Measurements from ENCODE around the gene ENO2. TPM values are rescaled to one million over a fixed set of nuclear protein-coding genes. Genes with fewer than 3 reads are reported as not detected.

ENO2 gene
- total RNA-seq, 1 experiment from 2014 or later = 33.5 TPM

DNA sequence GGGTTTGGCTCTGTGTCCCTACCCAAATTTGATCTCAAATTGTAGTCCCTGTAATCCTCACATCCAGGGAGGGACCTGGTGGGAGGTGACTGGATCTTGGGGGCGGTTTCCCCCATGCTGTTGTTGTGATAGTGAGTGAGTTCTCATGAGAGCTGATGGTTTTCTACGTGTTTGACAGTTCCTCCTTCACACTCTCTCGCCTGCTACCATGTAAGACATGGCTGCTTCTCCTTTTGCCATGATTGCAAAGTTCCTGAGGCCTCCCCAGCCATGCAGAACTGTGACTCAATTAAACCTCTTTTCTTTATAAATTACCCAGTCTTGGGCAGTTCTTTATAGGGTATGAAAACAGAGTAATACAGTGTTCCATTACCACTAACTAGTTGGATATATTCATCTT lies 20.1 kb upstream of the ENO2 start:
- BruUV-seq (replicated peaks) = no TSS peak

DNA sequence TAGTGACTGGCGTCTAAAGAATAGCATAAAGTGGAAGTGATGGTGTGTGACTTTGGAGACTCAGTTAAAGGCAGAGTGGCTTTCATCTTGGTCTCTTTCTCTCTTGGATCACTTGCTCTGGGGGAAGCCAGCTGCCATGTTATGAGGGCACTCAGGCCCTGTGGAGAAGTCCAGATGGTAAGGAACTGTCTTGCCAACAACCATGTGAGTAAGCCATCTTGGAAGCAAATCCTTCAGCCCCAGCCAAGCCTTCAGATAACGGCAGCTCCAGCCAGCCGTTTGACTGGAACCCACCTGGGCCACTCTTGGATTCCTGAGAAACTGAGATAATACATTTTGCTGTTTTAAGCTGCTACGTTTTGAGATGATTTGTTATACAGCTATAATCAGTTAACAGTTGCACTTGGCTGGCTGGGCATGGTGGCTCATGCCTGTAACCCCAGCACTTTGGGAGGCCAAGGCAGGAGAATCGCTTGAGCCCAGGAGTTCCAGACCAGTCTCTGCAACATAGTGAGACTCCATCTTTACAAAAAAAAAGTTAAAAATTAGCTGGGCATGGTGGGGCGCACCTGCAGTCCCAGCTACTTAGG lies 17.4 kb upstream of the ENO2 start:
- intact Hi-C loops (cut with micrococcal nuclease; ENCODE audit: unreplicated experiment) (no loop called here), in situ Hi-C loops (cut with HindIII; ENCODE audit: low pct_unique_long_range_greater_than_20kb, low sequenced_read_pairs) (no loop called here)
- Histone ChIP-seq H3K4me3 (ENCODE audit: low read depth in 2 of 2, low read length in 2 of 2) (no peak overlapping the region), H3K36me3 (ENCODE audit: control insufficient read depth, insufficient read depth, low read length) (no peaks in the 10 kb centered on the region), H3K9me3 (ENCODE audit: control insufficient read depth, insufficient read depth, low read depth, low read length) (no peaks in the 10 kb centered on the region), H3K4me1 (ENCODE audit: control insufficient read depth, insufficient read depth, low read length) (no peaks in the 10 kb centered on the region; the same call in 1 of the 2 replicates), H3K27ac (ENCODE audit: low read length) (no peak overlapping the region), H3K27me3 (ENCODE audit: control insufficient read depth, insufficient read depth, low read length) (no peaks in the 10 kb centered on the region)
- TF ChIP-seq, protein P1, sequence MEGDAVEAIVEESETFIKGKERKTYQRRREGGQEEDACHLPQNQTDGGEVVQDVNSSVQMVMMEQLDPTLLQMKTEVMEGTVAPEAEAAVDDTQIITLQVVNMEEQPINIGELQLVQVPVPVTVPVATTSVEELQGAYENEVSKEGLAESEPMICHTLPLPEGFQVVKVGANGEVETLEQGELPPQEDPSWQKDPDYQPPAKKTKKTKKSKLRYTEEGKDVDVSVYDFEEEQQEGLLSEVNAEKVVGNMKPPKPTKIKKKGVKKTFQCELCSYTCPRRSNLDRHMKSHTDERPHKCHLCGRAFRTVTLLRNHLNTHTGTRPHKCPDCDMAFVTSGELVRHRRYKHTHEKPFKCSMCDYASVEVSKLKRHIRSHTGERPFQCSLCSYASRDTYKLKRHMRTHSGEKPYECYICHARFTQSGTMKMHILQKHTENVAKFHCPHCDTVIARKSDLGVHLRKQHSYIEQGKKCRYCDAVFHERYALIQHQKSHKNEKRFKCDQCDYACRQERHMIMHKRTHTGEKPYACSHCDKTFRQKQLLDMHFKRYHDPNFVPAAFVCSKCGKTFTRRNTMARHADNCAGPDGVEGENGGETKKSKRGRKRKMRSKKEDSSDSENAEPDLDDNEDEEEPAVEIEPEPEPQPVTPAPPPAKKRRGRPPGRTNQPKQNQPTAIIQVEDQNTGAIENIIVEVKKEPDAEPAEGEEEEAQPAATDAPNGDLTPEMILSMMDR (IDR thresholded peaks at IDR 0.05) = no peak
- no peak for TF ChIP-seq SIN3A (IDR thresholded peaks at IDR 0.05; ENCODE audit: borderline replicate concordance, insufficient read depth, low read depth, low read length)
- TF ChIP-seq TCF7L2 (IDR thresholded peaks at IDR 0.05; ENCODE audit: low read depth, low read length) = no peak
- TF ChIP-seq, protein P2, sequence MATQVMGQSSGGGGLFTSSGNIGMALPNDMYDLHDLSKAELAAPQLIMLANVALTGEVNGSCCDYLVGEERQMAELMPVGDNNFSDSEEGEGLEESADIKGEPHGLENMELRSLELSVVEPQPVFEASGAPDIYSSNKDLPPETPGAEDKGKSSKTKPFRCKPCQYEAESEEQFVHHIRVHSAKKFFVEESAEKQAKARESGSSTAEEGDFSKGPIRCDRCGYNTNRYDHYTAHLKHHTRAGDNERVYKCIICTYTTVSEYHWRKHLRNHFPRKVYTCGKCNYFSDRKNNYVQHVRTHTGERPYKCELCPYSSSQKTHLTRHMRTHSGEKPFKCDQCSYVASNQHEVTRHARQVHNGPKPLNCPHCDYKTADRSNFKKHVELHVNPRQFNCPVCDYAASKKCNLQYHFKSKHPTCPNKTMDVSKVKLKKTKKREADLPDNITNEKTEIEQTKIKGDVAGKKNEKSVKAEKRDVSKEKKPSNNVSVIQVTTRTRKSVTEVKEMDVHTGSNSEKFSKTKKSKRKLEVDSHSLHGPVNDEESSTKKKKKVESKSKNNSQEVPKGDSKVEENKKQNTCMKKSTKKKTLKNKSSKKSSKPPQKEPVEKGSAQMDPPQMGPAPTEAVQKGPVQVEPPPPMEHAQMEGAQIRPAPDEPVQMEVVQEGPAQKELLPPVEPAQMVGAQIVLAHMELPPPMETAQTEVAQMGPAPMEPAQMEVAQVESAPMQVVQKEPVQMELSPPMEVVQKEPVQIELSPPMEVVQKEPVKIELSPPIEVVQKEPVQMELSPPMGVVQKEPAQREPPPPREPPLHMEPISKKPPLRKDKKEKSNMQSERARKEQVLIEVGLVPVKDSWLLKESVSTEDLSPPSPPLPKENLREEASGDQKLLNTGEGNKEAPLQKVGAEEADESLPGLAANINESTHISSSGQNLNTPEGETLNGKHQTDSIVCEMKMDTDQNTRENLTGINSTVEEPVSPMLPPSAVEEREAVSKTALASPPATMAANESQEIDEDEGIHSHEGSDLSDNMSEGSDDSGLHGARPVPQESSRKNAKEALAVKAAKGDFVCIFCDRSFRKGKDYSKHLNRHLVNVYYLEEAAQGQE (IDR thresholded peaks at IDR 0.05; ENCODE audit: insufficient read depth in 1 of 2, low read depth in 2 of 2, low read length in 1 of 2) = no peak
- TF ChIP-seq POLR2AphosphoS5 (IDR thresholded peaks at IDR 0.05; ENCODE audit: low read depth, low read length) = no peak
- POLR2A ChIA-PET = no interaction called here
- no TSS peak for BruUV-seq (replicated peaks)
- DNase-seq (ENCODE audit: low read depth, low spot score) (no peak), ATAC-seq (no peak)
- CTCF ChIA-PET = no interaction called here

More for the DNA sequence above, 20.1 kb upstream of the ENO2 start:
- TF ChIP-seq, protein P1 (IDR thresholded peaks at IDR 0.05) = no peak
- TF ChIP-seq TCF7L2 (IDR thresholded peaks at IDR 0.05; ENCODE audit: low read depth, low read length) = no peak
- H3K36me3 ChIP-seq (ENCODE audit: control insufficient read depth, insufficient read depth, low read length) = no peaks in the 10 kb centered on the region
- intact Hi-C loops (cut with micrococcal nuclease; ENCODE audit: unreplicated experiment) (no loop called here), in situ Hi-C loops (cut with HindIII; ENCODE audit: low pct_unique_long_range_greater_than_20kb, low sequenced_read_pairs) (no loop called here)
- no peaks in the 10 kb centered on the region for H3K27me3 ChIP-seq (ENCODE audit: control insufficient read depth, insufficient read depth, low read length)
- no peak overlapping the region for H3K4me3 ChIP-seq (ENCODE audit: low read depth in 2 of 2, low read length in 2 of 2)
- no peak overlapping the region for H3K27ac ChIP-seq (ENCODE audit: low read length)
- POLR2A ChIA-PET = interaction anchor here (0.7 kb wide), 1 partner anchor 23 kb away, joined by 8 read pairs; no protein-coding TSS in a partner anchor
- DNase-seq (ENCODE audit: low read depth, low spot score) = no peak
- 0 out of 2 replicates have a peak, but pooled peaks cover 4% of the 10 kb centered on the region for H3K4me1 ChIP-seq (ENCODE audit: control insufficient read depth, insufficient read depth, low read length)
- no peaks in the 10 kb centered on the region for H3K9me3 ChIP-seq (ENCODE audit: control insufficient read depth, insufficient read depth, low read depth, low read length)
- CTCF ChIA-PET = interaction anchor here (1.0 kb wide), 1 partner anchor 247 kb away, joined by 8 read pairs; no protein-coding TSS in a partner anchor
- ATAC-seq = no peak
